ENCODE results near the gene ROGDI.

Gene ROGDI

DNA sequence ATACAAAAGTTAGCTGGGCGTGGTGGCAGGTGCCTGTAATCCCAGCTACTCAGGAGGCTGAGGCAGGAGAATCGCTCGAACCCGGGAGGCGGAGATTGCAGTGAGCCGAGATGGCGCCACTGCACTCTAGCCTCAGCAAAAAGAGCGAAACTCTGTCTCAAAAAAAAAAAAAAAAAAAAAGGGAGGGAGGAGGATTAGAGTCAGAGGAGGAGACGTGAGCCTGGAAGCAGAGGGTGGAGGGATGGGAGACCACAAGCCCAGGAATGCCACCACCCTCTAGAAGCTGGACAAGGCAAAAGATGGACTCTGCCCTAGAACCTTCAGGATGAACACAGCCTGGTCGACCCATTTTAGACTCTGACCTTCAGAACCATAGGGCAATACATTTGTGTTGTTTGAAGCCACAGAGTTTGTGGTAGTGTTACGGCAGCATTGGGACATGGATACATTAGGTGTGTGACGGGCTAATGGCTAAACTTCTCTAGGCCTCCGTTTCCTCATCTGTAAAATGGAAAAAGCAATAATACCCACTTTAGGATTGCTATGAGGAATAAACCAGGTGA lies 9.4 kb downstream of the ROGDI start:
- H3K4me3 ChIP-seq (replicated peaks; ENCODE audit: low read depth, low read length): no peak overlapping the region
- TF ChIP-seq, protein P1, sequence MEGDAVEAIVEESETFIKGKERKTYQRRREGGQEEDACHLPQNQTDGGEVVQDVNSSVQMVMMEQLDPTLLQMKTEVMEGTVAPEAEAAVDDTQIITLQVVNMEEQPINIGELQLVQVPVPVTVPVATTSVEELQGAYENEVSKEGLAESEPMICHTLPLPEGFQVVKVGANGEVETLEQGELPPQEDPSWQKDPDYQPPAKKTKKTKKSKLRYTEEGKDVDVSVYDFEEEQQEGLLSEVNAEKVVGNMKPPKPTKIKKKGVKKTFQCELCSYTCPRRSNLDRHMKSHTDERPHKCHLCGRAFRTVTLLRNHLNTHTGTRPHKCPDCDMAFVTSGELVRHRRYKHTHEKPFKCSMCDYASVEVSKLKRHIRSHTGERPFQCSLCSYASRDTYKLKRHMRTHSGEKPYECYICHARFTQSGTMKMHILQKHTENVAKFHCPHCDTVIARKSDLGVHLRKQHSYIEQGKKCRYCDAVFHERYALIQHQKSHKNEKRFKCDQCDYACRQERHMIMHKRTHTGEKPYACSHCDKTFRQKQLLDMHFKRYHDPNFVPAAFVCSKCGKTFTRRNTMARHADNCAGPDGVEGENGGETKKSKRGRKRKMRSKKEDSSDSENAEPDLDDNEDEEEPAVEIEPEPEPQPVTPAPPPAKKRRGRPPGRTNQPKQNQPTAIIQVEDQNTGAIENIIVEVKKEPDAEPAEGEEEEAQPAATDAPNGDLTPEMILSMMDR (IDR thresholded peaks at IDR 0.05; ENCODE audit: low read depth, low read length, missing control alignments): no peak
- DNase-seq (ENCODE audit: extremely low read depth, low read depth): no peak

DNA sequence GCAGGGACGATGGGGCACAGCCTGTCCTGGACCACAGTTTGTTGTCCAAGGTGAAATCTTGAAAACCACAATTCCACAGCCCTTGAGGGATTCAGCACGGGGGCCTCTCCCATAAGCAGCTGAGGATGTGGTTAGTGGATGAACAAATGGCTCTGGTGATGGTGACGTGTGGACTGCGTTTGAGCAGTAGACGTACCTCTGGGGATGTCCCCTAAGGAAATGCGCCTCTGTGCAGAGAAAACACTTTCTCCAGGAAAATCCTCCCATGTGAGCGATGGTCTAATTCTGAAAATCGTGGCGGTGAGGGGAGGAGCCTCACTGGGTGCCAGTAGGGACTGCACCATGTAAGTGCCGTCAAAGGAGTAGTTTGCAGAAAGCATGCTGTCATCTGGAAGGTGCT lies 11.6 kb downstream of the ROGDI start:
- TF ChIP-seq, protein P1 (IDR thresholded peaks at IDR 0.05; ENCODE audit: low read depth, low read length, missing control alignments): no peak
- H3K4me3 ChIP-seq (replicated peaks; ENCODE audit: low read depth, low read length): no peak overlapping the region
- DNase-seq (ENCODE audit: extremely low read depth, low read depth): no peak

DNA sequence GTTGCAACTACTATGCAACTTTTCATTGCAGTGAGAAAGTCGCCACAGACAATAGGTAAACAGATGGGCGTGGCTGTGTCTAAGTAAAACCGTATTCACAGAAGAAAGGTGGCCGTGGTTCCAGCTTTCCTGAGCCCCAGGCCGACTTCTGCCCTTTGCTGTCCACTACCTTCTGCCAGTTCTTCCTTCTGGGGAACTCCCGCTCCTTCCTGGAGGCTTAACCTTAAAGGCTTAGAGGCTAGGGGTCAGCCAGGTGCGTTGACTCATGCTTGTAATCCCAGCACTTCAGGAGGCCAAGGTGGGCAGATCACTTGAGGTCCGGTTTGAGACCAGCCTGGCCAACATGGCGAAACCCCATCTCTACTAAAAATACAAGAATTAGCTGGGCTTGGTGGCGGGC lies 12.2 kb downstream of the ROGDI start:
- no peak for DNase-seq (ENCODE audit: extremely low read depth, low read depth)
- TF ChIP-seq, protein P1 (IDR thresholded peaks at IDR 0.05; ENCODE audit: low read depth, low read length, missing control alignments): no peak
- no peak overlapping the region for H3K4me3 ChIP-seq (replicated peaks; ENCODE audit: low read depth, low read length)

DNA sequence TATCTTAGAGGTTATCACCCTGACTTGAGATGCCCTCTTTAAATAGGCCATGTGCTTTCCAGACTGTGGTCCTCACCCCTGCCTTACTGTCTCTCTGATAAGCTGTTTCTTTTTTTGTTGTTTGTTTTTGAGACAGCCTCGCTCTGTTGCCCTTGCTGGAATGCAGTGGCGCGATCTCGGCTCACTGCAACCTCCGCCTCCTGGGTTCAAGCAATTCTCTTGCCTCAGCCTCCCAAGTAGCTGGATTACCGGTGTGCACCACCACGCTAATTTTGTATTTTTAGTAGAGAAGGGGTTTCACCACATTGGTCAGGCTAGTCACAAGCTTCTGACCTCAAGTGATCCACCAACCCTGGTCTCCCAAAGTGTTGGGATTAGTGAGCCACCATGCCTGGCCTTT lies 13.5 kb downstream of the ROGDI start:
- no peak for DNase-seq (ENCODE audit: extremely low read depth, low read depth)
- no peak overlapping the region for H3K4me3 ChIP-seq (replicated peaks; ENCODE audit: low read depth, low read length)
- TF ChIP-seq, protein P1 (IDR thresholded peaks at IDR 0.05; ENCODE audit: low read depth, low read length, missing control alignments): no peak

DNA sequence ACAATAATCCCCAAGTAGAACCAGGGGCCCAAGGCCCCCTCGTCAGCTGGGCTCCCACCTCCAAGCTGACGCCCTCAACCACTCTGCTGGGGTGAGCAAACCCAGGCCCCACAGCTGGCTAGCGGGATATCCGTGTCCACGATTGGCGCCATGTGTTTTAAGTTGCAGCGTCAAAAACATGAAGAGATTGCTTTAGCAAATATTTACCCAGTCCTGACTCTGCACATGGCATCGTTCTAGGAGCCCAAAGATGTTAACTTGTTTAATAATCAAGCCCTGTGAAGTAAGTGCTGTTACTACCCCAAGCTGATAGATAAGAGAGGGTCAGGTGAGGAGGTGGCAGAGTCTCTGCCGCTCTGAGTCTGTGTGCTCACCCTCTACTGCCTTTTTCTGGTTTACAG lies 13.9 kb downstream of the ROGDI start:
- TF ChIP-seq, protein P1 (IDR thresholded peaks at IDR 0.05; ENCODE audit: low read depth, low read length, missing control alignments): no peak
- no peak overlapping the region for H3K4me3 ChIP-seq (replicated peaks; ENCODE audit: low read depth, low read length)
- DNase-seq (ENCODE audit: extremely low read depth, low read depth): no peak

DNA sequence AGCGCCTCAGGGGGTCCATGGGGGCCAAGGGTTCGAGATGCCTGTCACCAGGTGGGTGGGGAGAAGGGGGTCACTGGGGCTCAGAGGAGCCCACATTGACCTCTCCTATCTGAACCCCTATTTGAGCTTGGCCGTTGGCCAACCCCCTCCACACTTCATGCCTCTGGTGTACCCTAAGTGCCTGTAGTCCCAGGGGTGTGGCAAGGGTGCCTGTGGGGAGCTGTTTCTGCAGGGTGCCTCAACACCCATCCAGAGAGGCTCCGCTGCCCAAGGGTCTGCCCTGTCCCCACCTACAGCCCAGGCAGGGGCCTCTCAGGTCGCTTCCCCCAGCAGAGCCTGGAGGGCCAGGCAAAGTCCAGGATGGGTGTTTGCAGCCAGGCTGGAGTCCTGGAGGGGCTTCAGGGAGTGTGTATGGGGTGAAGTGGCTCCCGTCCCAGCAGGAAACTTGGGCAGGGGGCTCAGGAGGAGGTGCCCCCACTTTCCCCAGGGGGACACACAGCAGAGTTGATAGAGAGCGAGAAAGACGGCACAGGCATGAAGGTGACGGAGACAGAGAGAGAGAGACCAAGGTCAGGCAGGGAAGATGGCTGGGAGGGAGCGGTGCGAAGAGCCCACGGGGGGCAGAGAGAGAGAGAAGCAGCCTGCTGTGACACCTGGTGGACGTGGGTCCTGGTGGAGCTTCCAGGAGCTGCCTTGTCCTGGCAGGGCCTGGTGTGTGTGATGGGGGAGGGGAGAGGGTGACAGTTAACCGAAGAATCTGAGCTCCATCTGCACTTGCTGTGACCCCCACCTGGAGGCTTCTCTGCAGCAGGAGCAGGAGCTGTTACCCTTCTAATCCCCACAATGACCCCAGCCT lies 14.6 kb downstream of the ROGDI start, which contains the start of gene SEPTIN12:
Gene SEPTIN12, minus strand, starts transcription at position 719 of the 856 bp plus-strand sequence. Its CDS starts 700 bp downstream, at position 19.
- TF ChIP-seq, protein P1 (IDR thresholded peaks at IDR 0.05; ENCODE audit: low read depth, low read length, missing control alignments): no peak
- no peak for DNase-seq (ENCODE audit: extremely low read depth, low read depth)
- H3K4me3 ChIP-seq (replicated peaks; ENCODE audit: low read depth, low read length): no peak within 1 kb of the TSS
